SU-DHL-6 (cell line): ENCODE data around the gene SELPLG.

Source experiments
- EZH2phosphoT487 ChIP-seq: fragments of 200-600 bp; sonication (generic), shearing (Covaris generic); conservative IDR thresholded peaks from 2 replicates; pipeline ENCODE4 v1.6.1; 2018; ENCODE audit warnings: mild to moderate bottlenecking, antibody characterized with exemption, low read length, moderate library complexity, mixed read lengths
- TF ChIP-seq, protein P1 (sequence below): fragments of 200-600 bp; sonication (generic); IDR thresholded peaks from one replicate; pipeline ENCODE4 v1.5.1; 2017; ENCODE audit warnings: antibody characterized with exemption, mild to moderate bottlenecking, low read length, moderate library complexity; ENCODE audit not compliant: insufficient read depth, poor library complexity, severe bottlenecking

DNA sequence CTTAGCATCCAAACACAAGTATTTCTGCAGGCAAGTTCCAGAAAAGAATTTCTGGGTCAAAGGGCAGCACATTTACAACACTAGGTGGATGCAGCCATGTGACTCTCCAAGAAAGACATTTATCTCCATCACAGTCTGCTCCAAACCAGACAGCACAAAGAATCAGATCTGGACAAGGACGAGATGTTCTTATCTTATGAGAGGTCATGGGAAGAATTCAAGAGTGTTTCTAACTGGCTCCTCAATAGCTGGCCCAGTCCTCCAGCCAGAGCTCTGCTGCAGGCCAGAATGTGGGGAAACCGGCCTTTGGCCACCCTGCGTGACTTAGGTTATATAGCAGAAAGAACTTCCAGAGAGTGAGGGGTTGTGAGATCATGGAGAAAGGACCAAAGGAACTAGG lies 53.2 kb downstream of the SELPLG start:
- TF ChIP-seq, protein P1, sequence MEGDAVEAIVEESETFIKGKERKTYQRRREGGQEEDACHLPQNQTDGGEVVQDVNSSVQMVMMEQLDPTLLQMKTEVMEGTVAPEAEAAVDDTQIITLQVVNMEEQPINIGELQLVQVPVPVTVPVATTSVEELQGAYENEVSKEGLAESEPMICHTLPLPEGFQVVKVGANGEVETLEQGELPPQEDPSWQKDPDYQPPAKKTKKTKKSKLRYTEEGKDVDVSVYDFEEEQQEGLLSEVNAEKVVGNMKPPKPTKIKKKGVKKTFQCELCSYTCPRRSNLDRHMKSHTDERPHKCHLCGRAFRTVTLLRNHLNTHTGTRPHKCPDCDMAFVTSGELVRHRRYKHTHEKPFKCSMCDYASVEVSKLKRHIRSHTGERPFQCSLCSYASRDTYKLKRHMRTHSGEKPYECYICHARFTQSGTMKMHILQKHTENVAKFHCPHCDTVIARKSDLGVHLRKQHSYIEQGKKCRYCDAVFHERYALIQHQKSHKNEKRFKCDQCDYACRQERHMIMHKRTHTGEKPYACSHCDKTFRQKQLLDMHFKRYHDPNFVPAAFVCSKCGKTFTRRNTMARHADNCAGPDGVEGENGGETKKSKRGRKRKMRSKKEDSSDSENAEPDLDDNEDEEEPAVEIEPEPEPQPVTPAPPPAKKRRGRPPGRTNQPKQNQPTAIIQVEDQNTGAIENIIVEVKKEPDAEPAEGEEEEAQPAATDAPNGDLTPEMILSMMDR, result no peak
- TF ChIP-seq EZH2phosphoT487, result no peak
